RWPE1 (cell line): ENCODE measurements around the gene USP12.

Experiments used
- CTCF ChIA-PET: fragments of 350-600 bp; sonication (Branson Sonifier 250); formaldehyde crosslinking; extraction: SDS; loops from one replicate; lab custom pipeline; 2021; lab: Yijun Ruan, JAX
- POLR2A ChIA-PET: fragments of 400-600 bp; formaldehyde crosslinking; extraction: SDS; loops from one replicate; lab custom pipeline; 2020; ENCODE audit warnings: antibody characterized with exemption; ENCODE audit not compliant: low non-redundant PET; lab: Yijun Ruan, JAX
- DNase-seq: peaks from one replicate; pipeline ENCODE4 v3.0.0; 2012; ENCODE audit warnings: low spot score
- H3K27ac ChIP-seq: fragments of 450-650 bp; 2 replicates; pipeline ENCODE4 v1.5.1; 2017
- CTCF ChIP-seq: fragments of 450-650 bp; conservative IDR thresholded peaks from 2 replicates; pipeline ENCODE4 v1.5.1; 2017; ENCODE audit warnings: low read depth, mild to moderate bottlenecking

The USP12 gene

DNA sequence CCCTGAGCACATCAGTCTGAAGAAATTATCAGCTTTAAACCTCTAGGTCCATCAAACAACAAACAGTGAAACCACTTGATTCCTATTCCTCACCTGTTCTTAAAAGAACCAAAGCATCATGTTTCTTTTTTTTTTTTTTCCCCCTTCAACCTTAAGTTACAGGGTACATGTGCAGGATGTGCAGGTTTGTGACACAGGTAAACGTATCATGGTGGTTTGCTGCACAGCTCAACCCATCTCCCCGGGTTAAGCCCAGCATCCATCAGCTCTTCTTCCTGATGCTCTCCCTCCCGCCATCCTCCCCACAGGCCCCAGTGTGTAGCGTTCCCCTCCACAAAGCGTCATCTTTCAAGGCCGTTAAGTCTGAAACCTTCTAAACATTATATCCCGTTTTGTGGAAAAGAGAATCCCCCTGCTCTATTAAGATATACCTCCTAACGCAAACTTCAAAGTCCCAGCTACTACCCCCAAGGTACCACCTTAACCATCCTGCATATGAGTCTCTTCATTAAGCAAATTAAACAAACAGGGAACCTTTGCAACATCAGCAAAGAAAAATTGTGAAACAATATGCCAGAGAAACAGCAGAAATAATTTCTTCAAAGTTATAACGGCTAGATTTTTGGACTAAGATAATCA lies 10.8 kb downstream of the USP12 start:
- no peak overlapping the region for H3K27ac ChIP-seq
- TF ChIP-seq CTCF, result no peak
- ChIA-PET POLR2A (no interaction called here), CTCF (interaction anchor here (0.6 kb wide), 1 partner anchor 51 kb away, joined by 10 read pairs; no protein-coding TSS in a partner anchor)
- DNase-seq, result no peak

DNA sequence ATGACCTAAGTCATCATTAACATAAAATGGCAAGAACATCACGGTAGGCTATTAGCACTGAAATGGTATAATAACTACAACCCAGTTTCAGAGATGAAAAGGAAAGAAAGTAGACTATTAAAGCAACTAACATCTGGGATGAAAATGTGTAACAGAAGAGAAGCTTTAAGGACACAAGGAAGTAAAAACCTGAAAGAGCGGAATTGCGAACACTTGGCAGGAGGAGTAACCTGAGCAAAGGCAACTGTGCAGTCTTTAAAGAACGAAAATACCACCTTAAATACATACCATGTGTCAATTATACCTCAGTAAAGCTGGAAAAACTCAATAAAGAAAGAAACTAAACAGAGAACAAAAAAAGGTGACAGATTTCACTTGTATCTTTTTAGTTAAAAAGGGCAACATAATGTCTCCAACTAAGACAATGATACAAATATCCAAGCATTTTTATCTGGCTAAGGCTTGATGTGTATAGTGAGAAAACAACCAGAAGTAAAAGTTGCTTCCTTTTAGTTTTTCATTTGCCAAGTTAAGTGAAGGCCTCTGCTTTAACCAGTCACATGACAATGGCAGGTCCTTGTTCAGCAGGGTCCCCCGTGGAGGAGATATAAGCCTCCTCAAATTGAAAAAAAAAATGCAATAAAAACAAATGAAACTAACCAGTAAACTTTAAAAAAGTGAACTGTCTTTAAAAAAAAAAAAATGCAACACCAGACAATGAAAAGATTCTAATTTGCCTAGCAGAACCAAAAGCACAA lies 11.6 kb downstream of the USP12 start:
- POLR2A ChIA-PET, result interaction anchor here (0.6 kb wide), 1 partner anchor 11 kb away, joined by 3 read pairs; no protein-coding TSS in a partner anchor
- no peak overlapping the region for H3K27ac ChIP-seq
- no peak for TF ChIP-seq CTCF
- DNase-seq, result no peak
- CTCF ChIA-PET, result interaction anchor here (0.6 kb wide), 1 partner anchor 52 kb away, joined by 10 read pairs; no protein-coding TSS in a partner anchor

- DNase-seq, result no peak
- H3K27ac ChIP-seq, result no peak overlapping the region
- no peak for TF ChIP-seq CTCF
- ChIA-PET CTCF (no interaction called here), POLR2A (no interaction called here)
Measured at GRCh38 chr13:27158335-27158734, 13.3 kb downstream of the USP12 start.

GRCh38 chr13:27151798-27152599 lies 19.6 kb downstream of the USP12 start:
- no peak overlapping the region for H3K27ac ChIP-seq
- ChIA-PET POLR2A (no interaction called here), CTCF (no interaction called here)
- no peak for TF ChIP-seq CTCF
- DNase-seq, result no peak

- no peak for TF ChIP-seq CTCF
- ChIA-PET POLR2A (no interaction called here), CTCF (no interaction called here)
- DNase-seq, result no peak
- no peak overlapping the region for H3K27ac ChIP-seq
Measured at GRCh38 chr13:27149702-27150101, 21.9 kb downstream of the USP12 start.

- DNase-seq, result no peak
- no peak overlapping the region for H3K27ac ChIP-seq
- POLR2A ChIA-PET, result no interaction called here
- TF ChIP-seq CTCF, result no peak
- CTCF ChIA-PET, result no interaction called here
Measured at GRCh38 chr13:27148900-27149299, 22.7 kb downstream of the USP12 start.
